ENCODE results near the gene TRDMT1.

DNA sequence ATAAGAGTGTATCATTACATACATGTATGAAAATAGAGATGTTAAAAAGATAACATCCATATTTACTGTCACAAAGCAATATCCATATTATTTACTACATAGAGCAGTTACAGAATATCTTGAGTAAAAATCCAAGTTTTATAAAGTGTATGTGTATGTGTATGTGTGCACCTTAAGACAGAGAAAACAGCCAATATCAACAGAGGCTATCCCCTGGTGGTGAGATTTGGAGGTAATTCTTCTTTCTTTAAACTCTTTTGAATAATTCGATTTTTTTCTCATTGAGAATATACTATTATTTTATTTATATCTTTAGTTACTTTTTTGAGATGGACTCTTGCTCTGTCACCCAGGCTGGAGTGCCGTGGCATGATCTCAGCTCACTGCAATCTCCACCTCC, 18.4 kb downstream of the TRDMT1 start:
- no peak for TF ChIP-seq EZH2 (IDR thresholded peaks at IDR 0.05; ENCODE audit: borderline replicate concordance, insufficient read depth, low read length, poor library complexity, severe bottlenecking)
- TF ChIP-seq, protein P1, sequence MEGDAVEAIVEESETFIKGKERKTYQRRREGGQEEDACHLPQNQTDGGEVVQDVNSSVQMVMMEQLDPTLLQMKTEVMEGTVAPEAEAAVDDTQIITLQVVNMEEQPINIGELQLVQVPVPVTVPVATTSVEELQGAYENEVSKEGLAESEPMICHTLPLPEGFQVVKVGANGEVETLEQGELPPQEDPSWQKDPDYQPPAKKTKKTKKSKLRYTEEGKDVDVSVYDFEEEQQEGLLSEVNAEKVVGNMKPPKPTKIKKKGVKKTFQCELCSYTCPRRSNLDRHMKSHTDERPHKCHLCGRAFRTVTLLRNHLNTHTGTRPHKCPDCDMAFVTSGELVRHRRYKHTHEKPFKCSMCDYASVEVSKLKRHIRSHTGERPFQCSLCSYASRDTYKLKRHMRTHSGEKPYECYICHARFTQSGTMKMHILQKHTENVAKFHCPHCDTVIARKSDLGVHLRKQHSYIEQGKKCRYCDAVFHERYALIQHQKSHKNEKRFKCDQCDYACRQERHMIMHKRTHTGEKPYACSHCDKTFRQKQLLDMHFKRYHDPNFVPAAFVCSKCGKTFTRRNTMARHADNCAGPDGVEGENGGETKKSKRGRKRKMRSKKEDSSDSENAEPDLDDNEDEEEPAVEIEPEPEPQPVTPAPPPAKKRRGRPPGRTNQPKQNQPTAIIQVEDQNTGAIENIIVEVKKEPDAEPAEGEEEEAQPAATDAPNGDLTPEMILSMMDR (IDR thresholded peaks at IDR 0.05; ENCODE audit: poor library complexity, severe bottlenecking): no peak
